ENCODE data around the gene RUFY1. TPM values are rescaled to one million over a fixed set of nuclear protein-coding genes. Genes with fewer than 3 reads are reported as not detected.
A peak's percentile ranks its signal among the peaks of the same experiment; 100 is the strongest.
"Not testable (repeated sequence)": the region's sequence is repeated elsewhere in the genome, so short reads cannot be mapped to it uniquely, and the experiment has no call there.

Gene RUFY1
- total RNA-seq, 1 experiment from 2014 or later = 34.0 TPM

DNA sequence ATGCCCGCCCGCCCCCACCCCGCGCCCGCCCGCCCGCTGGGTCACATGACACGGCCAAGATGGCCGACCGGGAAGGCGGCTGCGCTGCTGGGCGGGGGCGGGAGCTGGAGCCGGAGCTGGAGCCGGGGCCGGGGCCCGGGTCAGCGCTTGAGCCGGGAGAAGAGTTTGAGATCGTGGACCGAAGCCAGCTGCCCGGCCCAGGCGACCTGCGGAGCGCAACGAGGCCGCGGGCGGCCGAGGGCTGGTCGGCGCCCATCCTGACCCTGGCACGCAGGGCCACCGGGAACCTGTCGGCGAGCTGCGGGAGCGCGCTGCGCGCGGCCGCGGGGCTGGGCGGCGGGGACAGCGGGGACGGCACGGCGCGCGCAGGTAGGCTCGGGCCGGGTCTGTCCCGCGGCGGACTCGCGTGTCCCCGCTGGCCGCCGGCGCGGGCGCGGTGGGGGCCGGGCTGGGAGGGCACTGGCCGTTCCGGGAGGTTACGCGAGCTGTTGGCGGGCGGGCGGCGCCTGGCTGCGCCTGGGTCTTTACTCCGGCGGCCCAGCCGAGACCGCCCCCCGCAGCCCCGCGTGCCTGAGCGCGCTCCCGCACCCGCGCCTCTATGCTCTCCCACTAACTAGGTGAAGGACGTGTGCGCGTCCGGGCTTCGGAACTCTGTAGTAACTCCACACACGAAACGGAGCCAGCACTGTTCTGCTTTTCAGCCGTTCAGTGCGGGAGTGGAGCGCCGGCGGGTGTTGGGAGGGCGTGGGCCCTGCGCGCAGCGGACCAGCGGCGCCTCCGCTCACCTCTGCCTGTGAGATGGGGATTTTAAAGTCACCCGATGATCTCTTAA lies at the start of gene RUFY1 (continued):
- TF ChIP-seq ZNF532 (CRISPR knock-in tag; IDR thresholded peaks at IDR 0.05; ENCODE audit: borderline replicate concordance) = no peak
- TF ChIP-seq E2F5 (CRISPR knock-in tag; IDR thresholded peaks at IDR 0.05) = no peak
- TF ChIP-seq ESRRA (CRISPR knock-in tag; IDR thresholded peaks at IDR 0.05; ENCODE audit: borderline replicate concordance) = no peak
- no peak for TF ChIP-seq RORB (CRISPR knock-in tag; IDR thresholded peaks at IDR 0.05)
- TF ChIP-seq ZNF423 (CRISPR knock-in tag; IDR thresholded peaks at IDR 0.05) = no peak
- TF ChIP-seq ARID4B (CRISPR knock-in tag; IDR thresholded peaks at IDR 0.05; ENCODE audit: borderline replicate concordance) = 0 out of 2 replicates have a peak, but pooled peaks have one; percentile 29
- TF ChIP-seq, protein P1, sequence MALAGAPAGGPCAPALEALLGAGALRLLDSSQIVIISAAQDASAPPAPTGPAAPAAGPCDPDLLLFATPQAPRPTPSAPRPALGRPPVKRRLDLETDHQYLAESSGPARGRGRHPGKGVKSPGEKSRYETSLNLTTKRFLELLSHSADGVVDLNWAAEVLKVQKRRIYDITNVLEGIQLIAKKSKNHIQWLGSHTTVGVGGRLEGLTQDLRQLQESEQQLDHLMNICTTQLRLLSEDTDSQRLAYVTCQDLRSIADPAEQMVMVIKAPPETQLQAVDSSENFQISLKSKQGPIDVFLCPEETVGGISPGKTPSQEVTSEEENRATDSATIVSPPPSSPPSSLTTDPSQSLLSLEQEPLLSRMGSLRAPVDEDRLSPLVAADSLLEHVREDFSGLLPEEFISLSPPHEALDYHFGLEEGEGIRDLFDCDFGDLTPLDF (CRISPR knock-in tag; IDR thresholded peaks at IDR 0.05) = no peak
- no peak for TF ChIP-seq CREM (CRISPR knock-in tag; IDR thresholded peaks at IDR 0.05)
- TF ChIP-seq MYBL2 (CRISPR knock-in tag; IDR thresholded peaks at IDR 0.05) = no peak
- TF ChIP-seq, protein P2, sequence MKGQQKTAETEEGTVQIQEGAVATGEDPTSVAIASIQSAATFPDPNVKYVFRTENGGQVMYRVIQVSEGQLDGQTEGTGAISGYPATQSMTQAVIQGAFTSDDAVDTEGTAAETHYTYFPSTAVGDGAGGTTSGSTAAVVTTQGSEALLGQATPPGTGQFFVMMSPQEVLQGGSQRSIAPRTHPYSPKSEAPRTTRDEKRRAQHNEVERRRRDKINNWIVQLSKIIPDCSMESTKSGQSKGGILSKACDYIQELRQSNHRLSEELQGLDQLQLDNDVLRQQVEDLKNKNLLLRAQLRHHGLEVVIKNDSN (CRISPR knock-in tag; IDR thresholded peaks at IDR 0.05) = peak; percentile 86
- no peak for TF ChIP-seq SP1 (CRISPR knock-in tag; conservative IDR thresholded peaks at IDR 0.05)
- TF ChIP-seq, protein P3, sequence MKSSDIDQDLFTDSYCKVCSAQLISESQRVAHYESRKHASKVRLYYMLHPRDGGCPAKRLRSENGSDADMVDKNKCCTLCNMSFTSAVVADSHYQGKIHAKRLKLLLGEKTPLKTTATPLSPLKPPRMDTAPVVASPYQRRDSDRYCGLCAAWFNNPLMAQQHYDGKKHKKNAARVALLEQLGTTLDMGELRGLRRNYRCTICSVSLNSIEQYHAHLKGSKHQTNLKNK (CRISPR knock-in tag; IDR thresholded peaks at IDR 0.05) = no peak
- TF ChIP-seq FOXP1 (CRISPR knock-in tag; IDR thresholded peaks at IDR 0.05; ENCODE audit: borderline replicate concordance) = peak; percentile 57
- no peak for TF ChIP-seq MXD4 (CRISPR knock-in tag; IDR thresholded peaks at IDR 0.05; ENCODE audit: borderline replicate concordance)
- peak; percentile 37; the same call in 1 of the 2 replicates for TF ChIP-seq HMGXB4 (CRISPR knock-in tag; IDR thresholded peaks at IDR 0.05)
- TF ChIP-seq JUN (CRISPR knock-in tag; IDR thresholded peaks at IDR 0.05) = peak; percentile 55; the same call in 1 of the 2 replicates

GRCh38 chr5:179501997-179502396 lies 48.4 kb upstream of the RUFY1 start:
- H3K4me3 Mint-ChIP-seq; H3K4me1 Mint-ChIP-seq; ATAC-seq; POLR2A ChIA-PET; H3K36me3 Mint-ChIP-seq; H3K27ac Mint-ChIP-seq; CTCF ChIA-PET; DNase-seq (ENCODE audit: low spot score); H3K27me3 Mint-ChIP-seq (ENCODE audit: low read depth): not testable (repeated sequence)
- peaks cover 11% of the 10 kb centered on the region for H3K9me3 Mint-ChIP-seq

DNA sequence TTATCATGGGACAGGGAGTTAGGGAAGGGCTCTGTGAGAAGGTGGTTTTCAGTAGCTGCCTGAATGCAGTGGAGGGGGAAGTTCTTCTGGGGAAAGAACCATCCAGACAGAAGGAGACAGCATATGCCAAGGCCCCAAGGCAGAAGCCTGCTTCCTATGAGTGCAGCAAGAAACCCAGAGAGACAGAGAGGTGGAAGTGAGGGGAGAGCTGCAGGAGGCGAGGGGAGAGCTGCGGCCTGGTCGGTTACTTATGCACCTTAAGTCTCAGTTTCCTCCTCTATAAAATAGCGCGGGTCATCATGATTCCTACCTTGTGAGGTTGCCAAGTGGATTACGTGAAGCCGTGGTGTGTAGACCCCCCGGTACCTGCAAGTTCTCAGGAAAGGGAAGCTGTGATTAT lies 47.9 kb upstream of the RUFY1 start:
- H3K36me3 Mint-ChIP-seq; CTCF ChIA-PET; H3K27me3 Mint-ChIP-seq (ENCODE audit: low read depth); H3K4me1 Mint-ChIP-seq; H3K4me3 Mint-ChIP-seq; ATAC-seq; H3K27ac Mint-ChIP-seq; DNase-seq (ENCODE audit: low spot score); POLR2A ChIA-PET: not testable (repeated sequence)
- H3K9me3 Mint-ChIP-seq = peaks cover 11% of the 10 kb centered on the region
